GM19023 (cell line): Measurements from ENCODE around the gene ACTG1.
A peak's percentile ranks its signal among the peaks of the same experiment; 100 is the strongest.

Experiments
- ATAC-seq: cut with Tn5 transposase; IDR thresholded peaks from one replicate; pipeline ENCODE4 v1.9.1; 2021; ENCODE audit warnings: mild to moderate bottlenecking, moderate library complexity; ENCODE audit not compliant: unreplicated experiment

The ACTG1 gene

DNA sequence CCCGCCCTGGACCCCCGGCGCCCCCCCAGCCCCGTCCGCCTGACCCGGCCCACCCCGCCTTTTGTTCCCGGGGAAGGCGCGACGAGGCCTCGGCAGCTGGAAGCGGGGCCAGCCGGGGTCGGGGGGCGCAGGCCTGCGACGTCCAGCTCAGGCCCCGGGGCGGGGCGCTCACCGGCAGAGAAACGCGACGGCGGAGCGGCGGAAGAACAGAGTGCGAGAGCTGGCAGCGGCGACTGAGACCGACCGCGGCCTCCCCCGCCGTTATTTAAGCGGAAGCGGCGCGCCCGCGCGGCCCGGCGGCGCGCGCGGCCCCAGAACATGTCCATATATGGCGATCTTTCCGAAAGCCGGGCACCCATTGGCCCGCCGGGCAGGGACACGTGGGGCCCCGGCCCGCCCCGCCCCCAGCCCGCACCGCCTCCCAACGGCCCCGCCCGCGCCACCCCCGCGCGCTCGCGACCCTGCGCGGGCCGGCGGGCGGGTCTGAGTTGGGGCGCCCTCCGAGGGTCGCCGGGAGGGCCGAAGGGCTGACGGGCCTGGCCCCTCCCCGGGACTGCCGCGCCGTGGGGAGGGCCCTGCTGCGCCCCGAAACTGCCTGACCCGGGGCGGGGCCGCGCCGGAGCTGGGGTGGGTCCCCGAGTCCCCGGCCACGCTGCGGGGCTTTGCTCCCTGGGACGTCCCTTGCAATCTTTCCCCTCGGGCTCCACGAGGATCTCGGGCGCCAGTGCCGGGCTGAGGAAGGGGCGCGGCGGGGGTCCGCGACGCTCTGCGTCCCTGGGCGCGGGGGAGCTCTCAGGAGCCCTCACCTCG lies at the start of gene ACTG1:
Gene ACTG1, minus strand, starts transcription at position 238 of the 810 bp plus-strand sequence. CDS start 445 bp downstream, outside the sequence.
- peak; percentile 35 for ATAC-seq

DNA sequence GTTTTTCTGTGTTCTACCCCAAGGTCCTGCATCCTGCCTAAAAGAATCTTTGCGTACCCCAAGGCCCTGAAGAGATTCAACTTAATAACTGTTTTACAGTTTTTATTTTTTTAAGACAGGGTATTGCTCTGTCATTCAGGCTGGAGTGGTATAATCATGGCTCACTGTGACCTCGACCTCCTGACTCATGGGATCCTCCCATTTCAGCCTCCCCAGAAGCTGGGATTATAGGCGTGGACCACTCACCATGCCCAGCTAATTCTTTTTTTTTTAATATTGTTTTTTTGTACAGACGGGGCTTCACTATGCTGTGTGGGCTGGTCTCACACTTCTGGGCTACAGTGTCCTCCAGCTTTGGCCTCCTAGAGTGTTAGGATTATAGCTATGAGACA lies 48.9 kb upstream of the ACTG1 start:
- ATAC-seq = no peak

DNA sequence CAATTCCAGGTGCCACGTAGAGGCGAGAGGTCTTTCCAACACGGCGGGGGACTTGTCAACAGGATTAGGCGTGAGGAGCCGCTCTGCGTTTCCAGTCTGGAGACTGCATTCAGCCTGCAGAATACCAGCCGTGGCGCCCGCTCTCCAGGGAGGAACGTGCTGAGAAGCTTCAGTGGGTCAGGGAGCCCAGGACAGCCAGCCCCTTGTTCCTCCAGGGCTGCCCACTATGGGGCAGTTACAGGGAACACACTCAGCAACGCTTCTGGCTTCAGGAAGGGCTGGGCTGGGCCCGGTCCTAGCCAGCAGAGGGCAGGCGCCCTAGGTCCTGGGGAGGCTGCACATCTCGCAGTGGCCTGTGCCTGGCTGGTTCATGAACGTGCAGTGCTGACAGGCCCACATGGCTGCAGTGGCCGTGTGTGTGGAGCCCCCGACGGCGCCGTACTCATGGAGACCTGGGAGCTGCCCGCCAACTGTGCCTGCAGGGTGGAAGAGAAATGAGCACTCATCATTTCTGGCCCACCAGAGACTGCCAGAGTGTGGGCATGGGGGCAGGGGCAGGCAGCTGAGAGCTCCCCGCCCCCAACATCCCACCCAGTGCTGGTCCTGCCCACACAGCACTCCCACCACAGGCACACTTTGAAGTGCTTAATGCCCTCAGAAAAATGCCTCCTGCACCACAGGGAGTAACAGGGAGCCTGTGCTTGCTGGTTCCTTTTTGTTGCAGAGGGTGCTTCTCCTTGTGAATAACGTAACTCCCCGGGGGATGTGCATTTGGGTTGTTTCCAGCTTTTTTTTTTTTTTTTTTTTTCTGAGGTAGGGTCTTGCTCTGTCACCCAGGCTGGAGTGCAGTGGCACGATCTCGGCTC lies 46.6 kb upstream of the ACTG1 start:
- ATAC-seq = no peak

DNA sequence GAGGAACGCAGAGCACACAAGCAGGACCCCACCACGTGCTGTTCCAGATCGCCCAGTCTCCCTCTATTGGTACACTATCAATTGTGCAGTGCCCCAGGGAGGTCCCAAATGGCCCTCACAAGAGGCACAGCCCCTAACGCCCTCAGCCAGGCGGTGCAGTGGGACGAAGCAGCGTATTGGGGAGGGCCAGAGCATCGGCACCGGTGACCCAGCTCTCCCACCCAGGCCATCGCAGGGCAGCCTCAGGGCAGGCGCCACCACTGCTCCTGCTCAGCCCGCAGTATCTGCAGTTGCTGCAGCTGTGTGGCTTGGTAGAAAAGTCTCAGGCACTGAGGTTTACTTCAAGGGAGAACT lies 45.5 kb upstream of the ACTG1 start:
- no peak for ATAC-seq

DNA sequence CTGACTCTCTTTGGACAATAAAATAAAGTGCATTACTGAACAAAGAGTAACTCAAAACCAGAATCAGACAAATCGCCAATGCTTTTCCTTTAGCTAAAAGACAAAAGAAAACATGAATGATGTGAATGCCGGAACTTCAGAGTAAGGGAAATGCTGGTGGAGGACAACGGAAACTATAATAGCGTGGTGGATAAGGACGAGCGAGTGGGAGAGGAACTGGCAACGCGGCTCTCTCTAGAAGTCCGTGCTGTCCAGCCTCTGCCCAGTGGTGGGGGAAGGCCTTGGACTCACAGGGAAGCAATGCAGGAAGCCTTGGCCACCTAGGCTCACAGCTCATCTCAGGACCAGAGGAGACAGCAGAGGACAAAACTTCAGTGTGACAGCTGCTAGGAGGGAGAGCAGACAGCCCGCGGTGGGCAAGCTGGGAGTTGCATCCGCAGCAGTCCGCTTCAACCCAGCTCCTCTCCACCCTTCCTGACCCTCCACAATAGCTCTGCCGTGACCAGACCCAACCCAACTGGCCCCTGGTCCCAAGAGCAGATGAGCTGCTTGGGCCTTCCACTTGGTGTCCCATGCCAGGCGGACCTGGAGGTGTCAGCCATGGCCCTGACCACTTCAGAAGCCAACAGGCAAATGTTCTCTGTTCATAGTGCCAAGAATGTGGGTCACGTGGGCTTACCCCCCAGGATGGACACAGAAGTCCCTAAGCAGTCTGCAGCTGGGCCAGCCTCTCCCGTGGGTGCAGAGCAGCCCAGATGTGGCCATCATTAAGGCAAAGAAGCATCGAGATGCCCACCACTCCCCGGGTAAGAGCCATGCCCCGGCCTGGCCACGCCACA lies 44.9 kb upstream of the ACTG1 start:
- ATAC-seq = no peak

DNA sequence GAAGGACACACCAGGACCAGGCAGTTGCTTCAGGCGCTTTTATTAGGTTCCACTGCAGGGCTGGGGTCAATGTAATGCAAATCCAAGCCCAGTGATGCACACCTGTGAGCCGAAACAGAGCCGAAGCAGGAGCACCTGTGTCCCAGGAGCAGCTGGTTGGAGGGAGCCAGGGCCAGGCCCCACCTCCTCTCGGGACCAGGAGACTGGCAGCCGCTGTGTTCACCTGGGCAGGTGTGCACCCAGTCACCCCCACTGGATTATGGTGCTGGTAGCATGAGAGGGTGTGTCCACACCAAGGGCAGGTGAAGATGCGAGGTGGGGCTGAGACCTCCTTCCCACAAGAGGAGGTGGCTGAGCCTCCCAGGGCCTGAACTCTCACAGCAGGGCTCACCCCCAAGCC lies 44.3 kb upstream of the ACTG1 start:
- ATAC-seq = no peak

DNA sequence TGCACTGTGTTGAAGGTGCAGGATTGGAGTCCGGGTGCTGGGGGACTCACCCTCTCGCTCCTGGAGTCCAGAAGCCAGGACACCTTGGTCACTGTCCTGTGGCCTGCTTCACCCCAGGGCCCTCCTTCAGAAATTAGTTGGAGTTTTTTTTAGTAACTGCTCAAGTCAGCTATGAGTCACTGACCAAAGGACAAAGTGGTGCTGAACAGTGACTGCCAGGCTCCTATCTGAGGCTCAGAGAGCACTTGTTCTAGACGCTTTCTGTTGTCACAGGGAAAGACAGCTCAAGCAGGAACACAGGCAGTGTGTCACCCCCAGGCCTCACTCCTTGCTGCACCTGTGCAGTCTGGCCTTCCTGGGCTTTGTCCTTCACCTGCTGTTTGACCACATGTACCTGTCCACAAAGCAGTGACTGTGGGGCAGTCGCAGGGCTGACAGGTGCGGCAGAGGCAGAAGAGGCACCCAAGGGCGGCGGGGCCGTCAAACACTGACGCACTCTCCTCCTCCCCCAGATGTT lies 43.6 kb upstream of the ACTG1 start:
- ATAC-seq = no peak

DNA sequence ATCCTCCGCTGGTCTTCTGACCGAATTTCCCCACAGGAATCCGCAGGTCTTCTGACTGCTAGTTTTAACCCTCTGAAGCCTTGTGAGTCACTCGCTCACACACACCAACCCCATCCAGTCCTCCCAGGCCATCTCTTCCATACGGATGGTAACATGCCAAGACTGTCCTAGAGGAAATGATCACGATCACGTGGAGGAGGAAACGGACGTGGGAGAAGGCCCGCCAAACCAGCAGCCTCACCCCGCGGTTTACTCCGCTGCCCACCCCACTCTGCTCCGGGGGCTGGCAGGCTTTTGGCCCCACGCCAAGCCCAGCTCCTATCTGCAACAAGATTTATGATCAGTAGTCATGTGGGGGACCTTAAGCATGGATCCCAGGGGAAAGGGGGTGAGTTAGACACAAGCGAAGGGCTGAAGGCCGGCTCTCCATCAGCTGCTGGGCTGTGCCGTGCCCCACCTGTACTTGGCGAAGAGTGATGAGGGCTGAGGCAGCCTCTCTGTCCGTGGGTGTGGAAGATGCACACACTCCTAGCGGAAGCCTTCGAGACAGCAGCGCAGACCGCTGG lies 41.1 kb upstream of the ACTG1 start:
- no peak for ATAC-seq

DNA sequence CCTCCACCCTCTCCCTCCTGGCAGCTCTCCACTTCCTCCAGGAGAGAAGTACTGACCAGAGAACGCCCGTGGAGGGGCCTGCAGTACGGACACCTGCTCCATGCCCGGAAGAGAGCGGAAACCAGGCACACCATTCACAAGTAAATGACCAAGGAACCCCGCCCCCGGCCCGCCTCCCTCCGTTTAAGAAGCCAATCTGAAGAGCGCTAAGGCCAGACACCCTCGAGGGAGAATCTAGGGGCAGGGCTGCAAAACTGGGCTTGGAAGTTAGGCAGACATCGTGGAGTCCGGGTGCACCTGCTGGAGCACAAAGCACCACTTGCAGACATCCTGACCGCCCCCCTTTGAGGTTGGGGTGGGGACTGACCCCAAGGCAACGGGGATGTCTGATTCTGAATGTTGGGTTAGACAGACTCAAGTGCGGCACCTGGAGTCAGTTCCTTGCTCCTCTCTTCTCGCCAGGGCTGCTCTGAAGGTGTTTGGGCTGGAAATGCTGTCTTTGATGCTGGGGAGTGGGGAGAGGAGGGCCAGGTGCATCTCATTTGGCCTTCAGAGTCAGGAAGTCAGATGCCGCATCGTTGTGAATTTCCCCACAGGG lies 40.5 kb upstream of the ACTG1 start:
- ATAC-seq = peak; percentile 45

DNA sequence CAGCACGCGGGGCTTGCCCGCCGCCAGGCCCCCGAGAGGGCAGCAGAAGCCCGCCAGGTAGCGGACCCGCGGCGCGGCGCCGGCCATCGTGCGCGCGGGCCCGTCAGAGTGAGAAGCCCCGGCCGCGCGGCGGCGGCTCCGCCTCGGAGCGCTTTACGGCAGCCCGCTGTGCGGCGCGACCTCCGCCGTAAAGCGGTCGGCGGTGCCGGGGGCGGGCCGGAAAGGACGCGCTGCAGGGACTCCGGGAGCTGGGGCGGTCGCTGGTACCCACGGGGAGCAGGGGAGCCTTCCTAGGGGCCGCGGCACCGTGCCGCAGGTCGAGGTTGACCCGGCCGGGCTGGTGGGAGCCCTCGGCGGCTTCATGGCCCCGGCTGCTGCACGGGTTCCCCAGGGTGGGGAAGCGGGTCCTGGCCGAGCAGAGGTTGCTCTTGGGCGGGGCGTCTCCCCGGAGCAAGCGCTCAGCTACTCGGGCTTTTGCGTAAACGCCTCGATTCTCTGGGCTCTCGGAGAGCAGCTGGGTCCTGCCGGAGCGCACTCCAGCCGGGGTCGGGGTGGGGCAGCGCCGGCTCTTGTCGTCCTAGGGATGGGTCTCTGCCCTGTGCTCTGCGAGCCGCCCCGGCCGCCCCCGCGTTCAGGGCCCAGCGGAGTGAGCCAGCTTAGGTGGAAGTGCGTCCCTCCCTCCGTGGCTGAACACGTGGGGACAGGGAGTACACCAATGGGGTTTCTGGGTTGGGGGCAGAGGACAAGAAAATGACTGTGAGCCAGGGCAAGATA lies 39.8 kb upstream of the ACTG1 start, which contains the start of gene FAAP100:
Gene FAAP100, minus strand, starts transcription at position 110 of the 774 bp plus-strand sequence. Its CDS starts 23 bp downstream, at position 87.
- ATAC-seq = peak; percentile 44

DNA sequence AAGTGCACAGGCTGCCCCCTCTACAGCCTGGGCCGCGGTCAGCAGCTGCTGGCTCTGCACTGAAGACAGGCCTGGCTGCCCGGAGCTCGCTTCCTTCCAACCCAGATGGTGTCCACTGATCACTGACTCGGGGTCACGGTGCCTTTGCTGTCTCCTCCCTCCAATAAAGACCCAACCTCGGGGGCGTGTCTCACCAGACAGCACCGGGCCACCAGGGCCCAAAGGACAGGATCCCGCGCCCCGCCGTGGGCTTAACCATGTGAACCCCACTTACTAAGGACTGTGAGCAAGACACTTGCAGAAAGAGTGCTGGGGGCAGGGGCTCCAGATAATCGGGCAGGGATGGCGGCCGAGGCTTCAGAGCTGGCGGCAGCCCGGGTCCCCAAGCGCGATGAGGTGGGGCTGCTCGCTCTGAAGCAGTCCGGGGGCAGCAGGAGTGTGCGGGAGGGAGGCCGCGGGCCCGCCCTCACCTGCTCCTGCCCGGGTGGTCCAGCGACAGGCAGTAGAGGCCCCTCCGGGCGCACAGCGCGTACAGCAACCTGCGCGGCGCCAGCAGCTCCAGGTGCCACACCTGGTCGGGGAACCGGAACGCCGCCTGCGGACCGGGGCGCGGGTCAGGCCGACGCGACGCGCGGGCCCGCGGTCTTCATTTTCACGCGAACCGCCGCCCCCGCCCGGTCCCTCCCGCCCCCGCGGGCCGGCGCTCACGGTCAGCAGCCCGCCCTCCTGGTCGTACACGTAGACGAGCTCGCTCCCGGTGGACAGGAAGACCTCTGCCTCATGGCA lies 39.1 kb upstream of the ACTG1 start:
- peak; percentile 23 for ATAC-seq

DNA sequence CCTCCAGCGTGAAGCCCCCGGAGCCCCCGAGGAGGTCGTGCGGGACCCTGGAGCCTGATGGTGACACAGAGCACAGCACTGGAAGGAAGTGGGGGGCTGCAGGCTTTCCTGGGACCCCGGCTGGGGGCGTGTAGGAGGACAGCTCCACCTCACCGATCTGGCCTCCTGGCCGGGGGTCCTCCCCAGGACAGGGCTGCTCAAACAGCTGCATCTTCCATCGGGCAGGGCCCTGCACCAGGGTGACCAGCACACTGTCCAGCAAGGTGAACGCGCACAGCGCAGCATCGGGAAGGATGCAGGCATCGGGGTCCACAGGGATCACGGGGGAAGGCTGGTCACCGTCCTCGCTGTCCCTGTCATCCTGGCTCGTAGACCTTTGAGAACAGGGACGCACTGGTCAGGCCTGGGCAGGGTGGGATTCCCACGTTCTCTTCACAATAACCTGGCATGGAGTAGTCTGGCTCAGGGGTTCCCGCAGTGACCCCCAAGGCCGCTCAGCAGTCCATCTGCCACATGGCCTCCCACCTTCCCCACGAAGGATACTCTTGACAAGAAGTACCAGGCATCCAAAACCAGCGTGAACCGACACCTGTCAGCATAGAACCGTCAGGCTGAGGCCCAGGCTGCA lies 38.3 kb upstream of the ACTG1 start:
- no peak for ATAC-seq

DNA sequence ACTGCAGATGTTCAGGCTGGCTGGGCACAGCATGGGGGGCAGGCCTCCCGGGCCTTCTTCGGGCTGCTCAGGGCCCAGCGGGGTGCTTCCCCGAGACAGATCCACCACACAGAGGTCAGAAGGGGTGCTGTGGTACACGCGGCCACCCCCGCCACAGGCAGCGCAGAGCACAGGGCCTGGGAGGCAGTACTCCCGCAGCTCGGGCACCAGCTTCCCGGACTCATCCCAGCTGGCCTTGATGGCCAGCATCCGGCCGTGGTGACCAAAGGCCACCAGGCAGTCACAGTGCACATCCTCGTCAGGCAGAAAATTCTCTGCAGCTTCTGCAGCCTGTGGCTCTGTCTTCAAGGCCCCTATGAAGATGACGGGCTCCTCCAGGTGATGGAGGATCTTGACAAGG lies 37.7 kb upstream of the ACTG1 start:
- ATAC-seq = no peak

DNA sequence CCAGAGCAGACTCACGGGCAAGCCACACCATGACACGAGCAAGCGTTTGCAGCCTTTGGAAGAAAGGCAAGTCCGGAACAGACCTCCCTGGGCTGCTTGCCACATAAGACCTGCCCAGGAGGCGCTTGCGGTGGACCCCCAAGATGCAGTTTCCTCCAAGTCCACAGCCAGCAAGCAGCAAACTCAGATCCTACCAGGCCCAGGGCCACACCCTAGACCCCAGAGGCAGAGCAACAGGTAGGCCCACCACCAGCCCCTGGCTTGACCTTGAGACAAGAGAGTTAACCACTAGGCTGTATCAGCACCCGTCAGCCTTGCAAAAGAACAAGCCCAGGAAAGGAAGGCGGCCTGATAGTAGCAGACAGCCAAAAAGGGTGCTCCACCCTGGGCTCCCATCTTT lies 37.2 kb upstream of the ACTG1 start:
- no peak for ATAC-seq

DNA sequence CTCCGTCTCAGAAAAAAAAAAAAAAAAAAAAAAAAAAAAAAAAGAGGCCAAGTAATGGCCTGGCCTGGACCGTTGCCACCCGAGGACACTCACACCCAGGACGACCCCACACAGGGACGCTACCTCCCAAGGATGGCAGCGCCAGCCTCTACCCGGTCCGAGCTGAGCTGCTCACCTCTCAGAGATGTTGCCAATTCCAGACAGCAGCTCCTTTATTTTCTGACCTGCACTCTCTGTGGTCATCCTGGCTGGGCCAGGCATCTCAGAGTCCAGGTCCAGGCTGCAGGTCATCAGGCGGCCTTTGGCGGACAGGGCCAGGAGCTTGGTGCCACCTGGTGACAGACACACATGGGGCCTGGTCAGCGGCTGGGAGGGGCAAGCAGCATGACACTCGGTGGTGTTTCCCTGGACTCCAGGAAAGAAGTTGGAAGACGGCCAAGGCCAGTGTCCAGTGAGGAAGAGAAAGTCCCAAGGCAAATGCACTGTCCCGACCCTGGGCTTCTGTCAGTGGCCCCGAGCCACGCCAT lies 36.5 kb upstream of the ACTG1 start:
- no peak for ATAC-seq

DNA sequence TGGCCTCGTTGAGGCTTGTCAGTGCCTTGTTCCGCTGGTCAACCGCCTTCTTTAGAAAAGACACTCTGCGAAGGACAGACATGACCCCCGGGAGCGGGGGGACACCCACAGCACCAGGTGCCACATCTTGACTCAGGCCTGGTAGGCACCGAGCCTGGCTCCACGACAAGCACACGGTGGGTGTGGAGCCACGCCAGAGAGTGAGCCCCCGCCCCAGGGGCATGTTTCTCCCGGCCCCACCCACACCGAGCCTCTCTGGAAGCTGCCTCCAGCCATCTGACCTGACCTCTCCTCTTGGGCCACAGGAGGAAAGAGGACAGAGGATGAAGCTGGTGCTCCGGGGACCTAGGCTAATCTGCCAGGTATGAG lies 35.0 kb upstream of the ACTG1 start:
- ATAC-seq = no peak

DNA sequence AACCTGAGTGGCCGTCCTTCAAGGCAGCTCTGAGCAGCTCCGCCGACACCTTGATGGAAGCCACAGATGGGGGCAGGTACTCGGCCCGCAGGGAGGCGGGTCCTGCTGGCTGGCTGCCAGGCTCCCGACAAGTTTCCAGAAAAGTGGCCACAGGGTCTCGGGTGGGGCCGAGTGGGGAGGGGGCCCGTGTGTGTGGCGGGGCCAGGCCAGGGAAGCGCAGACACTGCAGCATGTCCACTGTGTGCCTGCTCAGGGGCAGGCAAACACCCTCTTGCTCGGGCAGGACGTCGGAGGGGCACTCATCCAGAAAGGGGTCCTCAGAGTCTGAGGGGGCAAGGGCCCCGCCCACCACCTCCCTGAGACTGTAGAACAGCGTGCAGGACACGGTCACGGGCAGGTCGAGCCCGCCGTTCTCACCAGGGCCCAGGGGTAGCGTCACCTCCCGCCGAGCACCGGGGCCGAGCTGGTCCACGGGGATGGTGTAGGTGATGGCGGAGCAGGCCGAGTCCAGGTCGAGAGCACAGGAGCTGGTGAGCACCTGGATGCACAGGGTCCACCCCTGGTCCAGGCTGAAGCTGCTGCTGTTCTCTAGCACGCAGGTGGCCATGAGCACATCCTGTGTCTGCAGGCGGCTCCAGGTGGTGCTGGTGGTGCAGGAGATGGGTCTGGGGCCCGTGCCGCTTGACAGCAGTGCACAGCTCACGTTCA lies 34.5 kb upstream of the ACTG1 start:
- ATAC-seq = no peak
